ENCODE results near the gene ERICH6B.

GRCh38 chr13:45545686-45546409 lies 69.7 kb downstream of the ERICH6B start:
- TF ChIP-seq, protein P1, sequence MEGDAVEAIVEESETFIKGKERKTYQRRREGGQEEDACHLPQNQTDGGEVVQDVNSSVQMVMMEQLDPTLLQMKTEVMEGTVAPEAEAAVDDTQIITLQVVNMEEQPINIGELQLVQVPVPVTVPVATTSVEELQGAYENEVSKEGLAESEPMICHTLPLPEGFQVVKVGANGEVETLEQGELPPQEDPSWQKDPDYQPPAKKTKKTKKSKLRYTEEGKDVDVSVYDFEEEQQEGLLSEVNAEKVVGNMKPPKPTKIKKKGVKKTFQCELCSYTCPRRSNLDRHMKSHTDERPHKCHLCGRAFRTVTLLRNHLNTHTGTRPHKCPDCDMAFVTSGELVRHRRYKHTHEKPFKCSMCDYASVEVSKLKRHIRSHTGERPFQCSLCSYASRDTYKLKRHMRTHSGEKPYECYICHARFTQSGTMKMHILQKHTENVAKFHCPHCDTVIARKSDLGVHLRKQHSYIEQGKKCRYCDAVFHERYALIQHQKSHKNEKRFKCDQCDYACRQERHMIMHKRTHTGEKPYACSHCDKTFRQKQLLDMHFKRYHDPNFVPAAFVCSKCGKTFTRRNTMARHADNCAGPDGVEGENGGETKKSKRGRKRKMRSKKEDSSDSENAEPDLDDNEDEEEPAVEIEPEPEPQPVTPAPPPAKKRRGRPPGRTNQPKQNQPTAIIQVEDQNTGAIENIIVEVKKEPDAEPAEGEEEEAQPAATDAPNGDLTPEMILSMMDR (IDR thresholded peaks at IDR 0.05), result no peak
- TF ChIP-seq POLR2AphosphoS5 (IDR thresholded peaks at IDR 0.05) (no peak), POLR2A (IDR thresholded peaks at IDR 0.05; ENCODE audit: low read depth) (no peak), EP300 (IDR thresholded peaks at IDR 0.05) (no peak)

Data from esophagus muscularis mucosa (tissue), 4 donors.